Uterus (tissue), 4 donors: ENCODE data around the gene ARL6IP4. TPM values are rescaled to one million over a fixed set of nuclear protein-coding genes. Genes with fewer than 3 reads are reported as not detected.

Experiments
- DNase-seq, 2 donors: peaks; one replicate each; pipeline ENCODE4 v3.0.0-alpha.2; 2019 to 2020
- H3K27ac ChIP-seq, 2 donors: fragments of 200-600 bp; sonication (generic); 1 replicate in 1 of 2; 2 replicates in 1 of 2; pipeline ENCODE4 v1.5.1; 2016 to 2018
- H3K27me3 ChIP-seq, 2 donors: fragments of 200-600 bp; sonication (generic); one replicate each; pipeline ENCODE4 v1.5.1; 2018 to 2019; ENCODE audit warnings: control low read depth in 1 of 2
- H3K36me3 ChIP-seq, 2 donors: fragments of 200-600 bp; sonication (generic); one replicate each; pipeline ENCODE4 v1.5.1; 2019; ENCODE audit warnings: control low read depth in 1 of 2
- H3K4me1 ChIP-seq, 2 donors: fragments of 200-600 bp; sonication (generic); one replicate each; pipeline ENCODE4 v1.5.1; 2018 to 2019; ENCODE audit warnings: control low read depth in 1 of 2
- H3K4me3 ChIP-seq, 2 donors: fragments of 200-600 bp; sonication (generic); 1 replicate in 1 of 2; 2 replicates in 1 of 2; pipeline ENCODE4 v1.5.1; 2018 to 2019; ENCODE audit warnings: mild to moderate bottlenecking in 1 of 2
- H3K9me3 ChIP-seq, 2 donors: fragments of 200-600 bp; sonication (generic); one replicate each; pipeline ENCODE4 v1.5.1; 2019; ENCODE audit warnings: control low read depth in 1 of 2
- CTCF ChIP-seq, 4 experiments: fragments of 200-600 bp in 2 of 4; fragments of 450-650 bp in 2 of 4; sonication (generic) in 2 of 4; IDR thresholded peaks; one replicate each; pipeline ENCODE4 v1.5.1; 2016 to 2019; ENCODE audit warnings: antibody characterized with exemption in 4 of 4, mild to moderate bottlenecking in 2 of 4, moderate library complexity in 1 of 4
- POLR2A ChIP-seq, 2 donors: fragments of 450-650 bp; IDR thresholded peaks; one replicate each; pipeline ENCODE4 v1.6.1; 2016; ENCODE audit warnings: antibody characterized with exemption in 2 of 2, mild to moderate bottlenecking in 1 of 2, moderate library complexity in 1 of 2
- intact Hi-C: fragments of 100-400 bp; cut with DNase I; formaldehyde crosslinking; loops from one replicate; pipeline ENCODE4 v1.15.1; 2023; ENCODE audit warnings: low total_unique reads
- total RNA-seq, 4 donors: library from RNA; depleted of rRNA in 3 of 4; stranded (reverse); fragments of >200 nt in 3 of 4; gene quantifications; one replicate each; pipeline versions ENCODE4 v1.1.0 to v1.2.4, GENCODE V29; 2014 to 2023
- donor health status: DM: yes; HTN: yes; CAD: no.

Gene ARL6IP4
- total RNA-seq, 4 donors from 2014 or later: 85.9 to 314 (median 207) TPM

GRCh38 chr12:122951979-122952892 lies 28.2 kb upstream of the ARL6IP4 start:
- TF ChIP-seq CTCF (IDR thresholded peaks at IDR 0.05): peak; percentile 68 to 90 (median 77)
- TF ChIP-seq POLR2A (IDR thresholded peaks at IDR 0.05): no peak
- no peaks in the 10 kb centered on the region for H3K9me3 ChIP-seq
- no peak overlapping the region for H3K4me3 ChIP-seq
- no peak overlapping the region for H3K27ac ChIP-seq
- H3K27me3 ChIP-seq: no peaks in the 10 kb centered on the region
- no peaks in the 10 kb centered on the region for H3K4me1 ChIP-seq
- DNase-seq: peak; percentile 65 to 68
- no peaks in the 10 kb centered on the region for H3K36me3 ChIP-seq
- intact Hi-C loops: loop anchor here (2.0 to 5.0 kb wide), 2 partner anchors 91 to 160 kb away; no protein-coding TSS in a partner anchor

- no peak overlapping the region for H3K4me3 ChIP-seq
- TF ChIP-seq CTCF (IDR thresholded peaks at IDR 0.05): no peak
- TF ChIP-seq POLR2A (IDR thresholded peaks at IDR 0.05): no peak
- H3K27ac ChIP-seq: no peak overlapping the region
- no peaks in the 10 kb centered on the region for H3K27me3 ChIP-seq
- intact Hi-C loops: no loop called here
- no peaks in the 10 kb centered on the region for H3K9me3 ChIP-seq
- DNase-seq: no peak
- H3K4me1 ChIP-seq: no peaks in the 10 kb centered on the region
- H3K36me3 ChIP-seq: no peaks in the 10 kb centered on the region
Observed at GRCh38 chr12:122955156-122955555, 25.3 kb upstream of the ARL6IP4 start.

- Histone ChIP-seq H3K27me3 (no peaks in the 10 kb centered on the region), H3K4me1 (no peaks in the 10 kb centered on the region), H3K9me3 (no peaks in the 10 kb centered on the region), H3K27ac (no peak overlapping the region), H3K4me3 (no peak overlapping the region), H3K36me3 (no peaks in the 10 kb centered on the region)
- no peak for DNase-seq
- intact Hi-C loops: no loop called here
- no peak for TF ChIP-seq POLR2A (IDR thresholded peaks at IDR 0.05)
- TF ChIP-seq CTCF (IDR thresholded peaks at IDR 0.05): no peak
Observed at GRCh38 chr12:122956035-122956434, 24.4 kb upstream of the ARL6IP4 start.

GRCh38 chr12:122958198-122958888 lies 22.1 kb upstream of the ARL6IP4 start:
- Histone ChIP-seq H3K4me1 (no peaks in the 10 kb centered on the region), H3K4me3 (no peak overlapping the region), H3K27ac (peak overlapping the region in 1 of 2 donors; percentile 48), H3K9me3 (no peaks in the 10 kb centered on the region), H3K36me3 (no peaks in the 10 kb centered on the region), H3K27me3 (no peaks in the 10 kb centered on the region)
- no peak for DNase-seq
- TF ChIP-seq CTCF (IDR thresholded peaks at IDR 0.05) (no peak), POLR2A (IDR thresholded peaks at IDR 0.05) (no peak)
- intact Hi-C loops: no loop called here
